Measurements from ENCODE around the gene CLEC20A.

GRCh38 chr1:178529364-178530036 is 32.7 kb upstream of the CLEC20A start:
- no peak for TF ChIP-seq POLR2A (IDR thresholded peaks at IDR 0.05; ENCODE audit: low read depth, low read length)
- no peak for TF ChIP-seq POLR2AphosphoS5 (IDR thresholded peaks at IDR 0.05; ENCODE audit: low read depth, low read length)

Data from GM12892 (cell line).